Activated naive CD8-positive, alpha-beta T cell treated with anti-CD3 and anti-CD28 coated beads, Interleukin-2, amount 50 U/mL, for 16 hours (primary cell): ENCODE data around the gene CYGB.

Experiments
- DNase-seq: peaks from one replicate; pipeline ENCODE4 v3.0.0-alpha.2; 2020; ENCODE audit warnings: low read depth, low spot score

Gene CYGB

GRCh38 chr17:76550712-76551615 is 13.5 kb upstream of the CYGB start:
- DNase-seq, result no peak

DNA sequence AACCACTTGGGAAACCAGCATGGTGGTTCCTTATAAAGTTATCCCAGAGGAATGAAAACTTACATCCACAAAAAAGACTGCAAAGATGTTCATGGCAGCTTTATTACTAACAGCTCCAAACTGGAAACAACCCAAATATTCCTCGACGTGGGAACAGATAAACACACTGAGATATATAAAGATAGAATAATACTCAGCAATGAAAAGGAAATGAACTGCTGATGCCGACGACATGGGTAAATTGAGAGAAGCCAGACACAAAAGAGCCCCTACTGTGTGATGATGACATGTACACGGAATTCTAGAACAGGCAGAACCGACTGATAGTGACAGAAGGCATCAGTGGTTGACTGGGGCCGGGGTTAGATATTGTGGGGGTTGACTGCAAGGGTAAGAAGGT is 12.0 kb upstream of the CYGB start:
- DNase-seq, result no peak

DNA sequence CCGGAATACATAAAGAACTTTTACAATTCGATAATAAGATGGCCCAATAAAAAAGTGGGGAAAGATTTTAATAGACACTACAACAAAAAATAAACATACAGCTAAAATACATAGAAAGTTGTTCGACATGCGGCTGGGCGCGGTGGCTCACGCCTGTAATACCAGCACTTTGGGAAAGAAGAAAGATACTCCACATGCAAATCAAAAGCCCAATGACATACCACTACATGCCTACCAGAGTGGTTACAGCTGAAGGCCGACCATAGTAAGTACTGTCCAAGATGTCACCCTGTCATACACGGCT is 11.7 kb upstream of the CYGB start:
- no peak for DNase-seq

DNA sequence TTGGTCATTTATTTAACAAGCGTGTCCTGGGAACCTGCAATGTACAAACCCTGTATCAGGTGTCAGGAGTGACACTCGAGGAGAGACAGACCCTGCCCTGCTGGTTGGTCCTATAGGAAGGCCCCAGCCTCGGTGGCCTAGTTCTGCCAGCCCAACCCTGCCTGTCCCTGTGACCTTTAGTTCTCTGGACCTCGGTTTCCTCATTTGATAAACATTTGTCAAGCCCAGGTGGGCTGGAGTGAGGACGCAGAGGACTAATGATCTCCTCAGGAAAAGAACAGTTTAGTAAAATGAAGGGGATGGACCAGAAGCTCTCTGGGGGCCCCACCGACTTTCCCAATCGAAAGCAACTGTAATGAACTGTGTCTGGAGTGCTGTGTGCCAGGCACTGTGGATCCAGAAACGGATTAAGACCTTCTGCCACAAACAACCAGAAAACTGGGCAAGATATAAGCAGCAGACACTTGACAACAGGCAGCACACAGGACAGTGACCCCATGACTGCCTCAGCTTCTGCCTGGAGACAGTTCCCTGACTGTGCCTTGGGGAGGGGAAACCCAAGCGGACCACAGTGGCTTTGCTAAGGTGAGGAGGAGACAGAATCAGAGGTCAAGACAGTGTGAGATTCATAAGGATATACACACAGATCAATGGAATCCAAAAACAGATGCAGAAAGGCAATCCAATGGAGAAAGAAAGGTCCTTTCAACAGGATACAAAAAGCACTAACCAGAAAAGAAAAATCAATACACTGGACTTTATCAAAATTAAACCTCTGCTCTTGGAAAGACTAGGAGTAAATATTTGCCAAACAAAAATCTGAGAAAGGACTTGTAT is 11.1 kb upstream of the CYGB start:
- DNase-seq, result no peak

DNA sequence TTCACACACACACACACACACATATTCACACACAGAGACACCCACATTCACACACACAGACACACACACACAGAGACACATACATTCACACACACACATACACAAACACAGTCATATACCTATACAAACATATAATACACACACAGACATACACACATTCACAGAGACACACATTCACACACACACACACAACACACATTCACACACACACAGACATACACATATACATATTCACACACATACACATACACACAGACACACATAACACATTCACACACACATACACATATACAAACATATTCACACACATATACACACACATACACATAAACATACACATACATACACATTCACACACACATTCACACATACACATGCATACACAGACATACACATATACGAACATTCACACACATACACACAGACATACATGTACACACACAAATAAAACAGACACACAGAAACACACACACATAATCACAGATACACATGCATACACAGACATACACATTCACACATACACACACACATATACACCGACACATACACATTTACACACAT is 10.2 kb upstream of the CYGB start:
- no peak for DNase-seq

DNA sequence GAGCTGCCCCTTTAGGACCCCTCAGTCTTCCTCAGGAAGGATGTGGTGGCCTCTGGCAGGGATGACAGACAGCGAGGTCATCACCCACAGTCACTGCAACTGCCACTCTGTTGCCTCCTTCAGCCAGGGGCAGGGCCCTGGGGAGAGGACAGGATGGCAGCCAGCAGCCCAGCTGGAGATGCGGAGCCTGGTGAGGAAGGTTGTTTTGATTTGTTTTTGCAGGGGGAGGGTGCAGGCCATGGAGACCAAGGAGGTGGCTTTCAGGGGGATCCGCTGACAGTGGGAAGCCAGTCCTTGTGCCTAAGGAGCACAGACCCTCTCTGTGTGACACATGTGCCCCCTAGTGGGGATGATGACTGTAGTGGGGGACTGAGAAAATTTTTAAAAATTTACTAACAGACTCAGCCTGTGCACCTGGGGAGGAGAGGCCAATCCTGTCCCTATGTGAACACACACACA is 9.7 kb upstream of the CYGB start:
- no peak for DNase-seq

GRCh38 chr17:76546556-76547182 is 9.2 kb upstream of the CYGB start:
- no peak for DNase-seq

DNA sequence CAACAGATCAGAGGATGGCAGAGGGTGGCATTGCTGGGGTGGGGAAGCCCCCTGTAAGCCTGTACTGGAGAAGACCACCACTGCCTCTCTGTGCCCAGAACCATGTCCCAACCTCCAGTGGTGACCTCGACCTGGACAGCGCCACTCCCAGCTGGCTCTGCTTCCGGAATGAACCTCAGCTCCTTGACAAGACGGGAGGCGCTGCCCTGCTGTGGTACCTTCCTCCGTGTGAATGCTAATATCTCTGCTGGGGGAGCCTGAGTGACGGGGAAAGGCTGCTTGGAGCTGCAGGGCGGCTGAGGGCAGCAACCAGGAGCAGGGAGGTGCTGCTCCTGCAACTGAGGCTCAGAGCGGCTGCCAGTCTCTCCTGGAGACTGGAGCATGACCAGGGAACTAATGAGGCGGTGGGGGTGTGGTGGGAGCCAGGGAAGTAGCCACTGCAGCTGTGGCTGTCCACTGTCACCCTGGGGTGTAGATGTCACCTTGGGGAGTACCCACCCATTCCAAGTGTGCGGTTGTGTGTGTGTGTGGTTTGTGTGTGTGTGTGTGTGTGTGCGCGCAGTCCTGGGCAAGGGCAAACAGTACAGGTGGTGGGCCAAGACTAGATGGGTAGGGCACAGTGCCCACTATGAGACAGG is 8.5 kb upstream of the CYGB start:
- DNase-seq, result no peak

DNA sequence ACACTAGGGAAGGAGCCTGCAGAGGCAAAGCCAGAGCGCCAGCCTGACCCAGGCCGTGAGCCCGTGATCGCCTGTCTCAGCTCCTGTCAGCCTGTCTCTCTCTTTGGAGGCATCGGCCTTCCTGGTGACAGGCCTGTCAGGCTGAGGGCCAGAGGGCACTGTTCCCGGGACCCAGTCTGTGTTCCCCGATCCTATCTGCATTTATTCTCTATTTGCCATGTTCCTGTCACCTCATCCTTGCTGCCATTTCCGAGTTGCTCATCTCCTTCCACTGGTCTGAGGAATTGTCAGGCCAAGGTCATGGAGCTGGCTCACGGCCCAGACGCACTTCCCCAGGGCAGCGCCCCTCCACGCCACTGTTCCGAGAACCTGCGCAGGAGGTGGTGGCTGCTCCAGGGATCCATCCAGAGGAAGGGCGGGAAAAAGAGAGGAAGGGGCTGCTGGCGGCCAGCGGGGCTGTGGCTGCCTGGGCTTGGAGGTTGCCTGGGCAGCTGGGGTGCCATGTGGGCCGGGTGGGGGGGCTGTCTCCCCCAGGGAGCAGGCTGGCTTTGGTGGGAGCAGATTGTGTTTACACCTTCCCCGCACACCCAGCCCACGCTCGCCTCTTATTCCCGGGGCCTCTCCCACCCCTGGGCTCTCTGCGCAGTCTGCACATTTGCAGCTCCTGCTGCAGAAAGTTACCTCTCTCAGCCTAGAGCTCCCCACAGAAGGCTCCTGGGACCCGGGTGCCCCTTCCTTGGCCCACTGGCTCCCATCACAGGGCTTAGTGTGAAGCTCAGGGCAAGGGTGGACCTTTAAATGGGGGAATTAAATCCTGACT is 7.2 kb upstream of the CYGB start:
- no peak for DNase-seq

DNA sequence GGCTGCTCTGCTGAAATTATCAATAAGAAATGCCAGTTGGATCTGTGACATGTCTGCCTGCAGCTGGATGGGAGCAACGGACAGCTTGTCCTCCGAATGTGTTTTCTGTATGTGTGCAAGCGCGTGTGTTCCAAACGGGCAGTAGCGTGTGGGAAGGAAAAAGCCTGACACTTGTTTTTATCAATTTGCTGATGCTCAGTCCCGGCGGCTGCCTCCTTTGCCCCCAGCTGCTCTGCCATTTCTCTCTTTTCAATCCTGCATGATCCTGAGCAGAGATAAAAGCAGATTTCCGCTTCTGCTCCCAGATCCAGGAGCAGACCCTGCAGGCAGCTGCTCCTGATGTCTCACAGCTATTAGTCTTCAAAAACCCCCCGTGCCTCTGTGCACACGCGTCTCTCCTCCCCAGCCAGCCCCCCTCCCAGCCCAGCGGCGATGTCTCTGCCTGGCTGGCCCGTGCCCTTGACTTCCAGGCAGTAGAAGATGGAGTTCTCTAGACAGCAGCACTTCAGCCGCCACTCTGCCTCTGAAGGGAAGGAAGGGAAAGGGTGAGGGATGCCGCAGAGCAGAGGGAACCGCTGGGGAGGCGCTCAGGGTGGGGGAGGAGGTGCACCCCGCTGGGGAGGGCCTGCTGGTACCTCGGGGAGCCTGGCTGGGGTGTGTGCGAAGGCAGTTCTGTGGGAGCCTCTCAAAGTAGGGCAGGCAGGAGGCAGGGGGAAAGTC is 6.5 kb upstream of the CYGB start:
- no peak for DNase-seq

DNA sequence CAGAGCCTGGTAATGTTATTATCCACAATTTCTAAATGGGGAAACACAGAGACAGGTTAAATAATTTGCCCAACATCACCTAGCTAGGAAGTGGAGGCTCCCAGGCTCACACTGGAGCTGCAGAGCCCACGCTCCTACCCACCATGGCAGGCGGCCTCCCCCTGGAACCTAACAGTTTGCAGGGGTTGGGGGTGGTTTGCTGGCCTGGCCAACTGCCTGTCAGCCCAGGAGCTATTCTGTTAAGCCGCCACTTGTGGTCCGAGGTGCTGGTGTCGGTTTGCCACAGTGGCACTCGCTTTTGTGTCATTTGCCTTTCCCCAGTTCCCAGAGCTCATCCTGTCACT is 5.9 kb upstream of the CYGB start:
- DNase-seq, result no peak

DNA sequence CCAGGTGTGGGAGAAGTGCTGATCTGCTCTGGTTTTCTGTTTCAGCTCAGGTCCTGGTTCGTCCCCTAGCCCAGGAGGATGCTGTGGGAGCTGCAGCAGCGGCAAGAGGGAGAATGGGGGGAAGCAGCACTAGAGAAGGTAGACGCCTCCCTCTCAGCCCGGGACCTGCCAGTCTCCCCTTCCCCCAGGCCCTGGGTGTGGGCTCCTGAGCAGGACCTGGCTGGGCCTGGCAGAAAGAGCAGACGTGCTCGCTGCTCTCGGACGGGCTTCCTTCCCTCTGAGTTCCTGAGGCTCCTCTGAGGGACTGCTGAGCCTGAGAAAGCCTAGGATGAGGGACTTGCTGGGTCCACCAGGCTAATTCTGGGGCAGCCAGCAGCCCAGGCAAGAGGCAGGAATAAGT is 5.5 kb upstream of the CYGB start:
- DNase-seq, result no peak

GRCh38 chr17:76542566-76542971 is 5.1 kb upstream of the CYGB start:
- no peak for DNase-seq

- no peak for DNase-seq
Observed at GRCh38 chr17:76541739-76542454, 4.4 kb upstream of the CYGB start.

DNA sequence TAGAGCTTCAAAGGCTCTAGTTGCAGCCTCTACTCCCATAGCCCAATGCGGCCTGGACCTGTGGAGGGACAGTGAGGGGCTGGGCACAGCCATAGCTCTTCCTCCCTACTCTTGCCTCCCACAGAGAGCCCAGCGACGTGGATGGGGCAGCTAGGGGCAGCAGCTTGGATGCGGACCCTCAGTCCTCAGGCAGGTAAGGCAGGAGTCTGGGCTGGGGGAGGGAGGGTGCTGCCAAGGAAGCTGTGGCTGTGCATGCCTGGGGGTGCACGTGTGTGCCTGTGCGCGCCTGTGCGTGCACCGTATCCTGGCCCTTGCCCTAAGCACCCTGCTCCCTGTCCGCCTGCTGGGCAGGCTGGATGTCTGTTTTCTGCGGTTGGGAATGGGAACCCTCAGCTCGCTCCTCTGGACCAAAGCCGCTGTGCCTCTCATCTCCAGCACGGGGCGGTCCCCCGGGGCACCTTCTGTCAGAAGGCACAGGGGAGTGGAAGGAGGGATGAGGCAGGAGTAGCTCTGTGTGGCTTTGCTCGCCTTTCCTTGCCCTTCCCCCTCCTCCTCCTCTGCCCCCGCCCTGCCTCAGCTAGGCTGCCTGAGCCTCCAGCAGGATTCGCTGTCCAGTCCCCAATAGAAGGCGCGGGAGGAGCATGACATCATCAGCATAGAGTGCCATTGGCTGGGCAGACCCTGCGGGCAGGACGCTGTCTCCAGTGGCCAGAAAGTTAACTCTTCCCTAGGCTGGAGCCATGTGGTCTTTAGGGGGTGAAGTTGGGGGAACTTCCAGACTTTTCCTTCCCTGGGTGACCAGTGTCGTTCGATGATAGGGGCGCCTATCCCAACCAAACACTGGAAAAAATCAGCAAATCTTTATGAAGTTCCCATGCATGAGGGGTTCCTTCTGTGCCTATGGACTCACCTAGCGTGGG is 3.1 kb upstream of the CYGB start:
- DNase-seq, result no peak

DNA sequence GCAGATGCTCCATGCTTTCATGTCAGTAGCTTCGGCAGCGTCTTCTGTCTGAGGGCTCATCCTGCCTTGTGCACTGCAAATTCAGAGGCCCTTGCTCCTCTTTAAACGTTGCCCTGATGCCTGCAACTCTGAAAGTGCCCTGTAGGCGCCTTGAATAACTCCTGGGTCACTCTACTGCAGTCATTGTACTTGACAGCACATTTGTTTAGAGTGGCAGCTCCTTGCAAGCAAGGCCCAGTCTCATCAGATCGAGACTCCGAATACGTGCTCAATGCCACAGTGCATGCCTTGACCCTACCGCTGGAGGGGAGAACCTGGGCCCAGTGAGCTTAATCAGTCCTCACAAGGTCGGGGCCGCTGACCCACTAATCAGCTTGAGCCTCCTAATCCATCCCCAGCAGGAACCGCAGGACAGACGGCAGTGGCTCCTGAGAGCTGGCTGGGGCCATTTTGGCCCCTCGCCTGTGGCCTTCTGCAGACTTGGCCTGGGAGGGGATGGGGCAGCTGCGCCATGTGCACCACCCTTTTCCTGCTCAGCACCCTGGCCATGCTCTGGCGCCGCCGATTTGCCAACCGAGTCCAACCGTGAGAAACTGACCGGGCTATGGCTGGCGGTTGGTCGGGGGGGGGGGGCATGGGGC is 2.2 kb upstream of the CYGB start, which contains the start of gene PRCD:
PRCD (plus strand) TSS at position 414 of the 641 bp plus-strand sequence; CDS start at position 512, 98 bp downstream.
- no peak for DNase-seq

DNA sequence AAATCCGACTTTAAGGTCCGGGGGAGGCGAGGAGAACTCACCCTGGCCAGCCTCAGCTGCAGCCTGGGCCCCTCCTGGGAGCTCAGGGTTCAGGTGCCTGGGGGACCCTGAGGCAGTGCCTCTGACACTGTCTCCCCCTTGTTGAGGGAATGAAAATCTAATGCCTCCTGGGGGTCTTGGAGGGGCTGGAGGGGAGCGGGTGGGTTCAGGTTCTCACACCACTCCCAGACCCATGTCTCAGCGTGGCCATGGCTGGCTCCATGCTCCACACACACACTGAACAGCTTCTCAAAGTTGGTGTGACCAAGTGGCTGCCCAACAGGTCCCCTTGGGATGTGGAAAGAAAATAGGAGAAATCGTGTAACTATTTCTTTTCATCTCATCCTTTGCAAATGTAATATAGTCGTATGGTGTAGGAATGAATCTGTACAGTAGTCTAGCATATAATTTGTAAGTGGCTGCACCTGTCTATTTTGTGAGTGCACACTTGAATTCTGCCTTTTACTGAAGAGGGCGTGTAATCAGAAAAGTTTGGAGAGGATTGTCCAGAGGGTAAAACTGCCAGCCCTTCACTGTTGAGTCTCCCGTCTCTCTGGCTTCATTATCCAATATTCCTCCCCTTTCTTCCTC is 1.5 kb upstream of the CYGB start:
- no peak for DNase-seq
